Erythroblast (primary cell): Measurements from ENCODE around the gene TSPEAR.
"Not testable (repeated sequence)": the region's sequence is repeated elsewhere in the genome, so short reads cannot be mapped to it uniquely, and the experiment has no call there.

ENCODE experiments used
- GATA1 ChIP-seq: IDR thresholded peaks from 2 replicates; pipeline ENCODE4 v1.6.1; 2011; ENCODE audit warnings: low read depth, mild to moderate bottlenecking, control low read depth, low read length, moderate library complexity
- POLR2A ChIP-seq: IDR thresholded peaks from 2 replicates; pipeline ENCODE4 v1.6.1; 2011; ENCODE audit warnings: mild to moderate bottlenecking, low read length

DNA sequence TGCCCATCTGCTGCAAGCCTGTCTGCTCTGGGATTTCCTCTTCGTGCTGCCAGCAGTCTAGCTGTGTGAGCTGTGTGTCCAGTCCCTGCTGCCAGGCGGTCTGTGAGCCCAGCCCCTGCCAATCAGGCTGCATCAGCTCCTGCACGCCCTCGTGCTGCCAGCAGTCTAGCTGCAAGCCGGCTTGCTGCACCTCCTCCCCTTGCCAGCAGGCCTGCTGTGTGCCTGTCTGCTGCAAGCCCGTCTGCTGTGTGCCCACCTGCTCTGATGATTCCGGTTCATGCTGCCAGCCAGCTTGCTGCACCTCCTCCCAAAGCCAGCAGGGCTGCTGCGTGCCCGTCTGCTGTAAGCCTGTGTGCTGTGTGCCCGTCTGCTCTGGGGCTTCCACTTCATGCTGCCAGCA is 110.3 kb downstream of the TSPEAR start:
- not testable (repeated sequence) for TF ChIP-seq POLR2A, GATA1
